CD4-positive, alpha-beta memory T cell (primary cell): ENCODE measurements around the gene NMNAT3. TPM values are rescaled to one million over a fixed set of nuclear protein-coding genes. Genes with fewer than 3 reads are reported as not detected.

Experiments
- CTCF ChIA-PET: fragments of 350-600 bp; sonication (Branson Sonifier 250); formaldehyde crosslinking; loops from one replicate; lab custom pipeline; 2021; ENCODE audit warnings: inconsistent platforms; ENCODE audit not compliant: partially characterized antibody; lab: Charles Lee
- POLR2A ChIA-PET: fragments of 350-600 bp; sonication (Branson Sonifier 250); formaldehyde crosslinking; loops from one replicate; lab custom pipeline; 2021; ENCODE audit not compliant: partially characterized antibody; lab: Charles Lee
- DNase-seq, 5 donors: peaks; one replicate each; pipeline versions ENCODE4 v3.0.0 to v3.0.0-alpha.2; 2020 to 2022; ENCODE audit warnings: mixed read lengths in 1 of 5
- H3K27ac ChIP-seq: one replicate; pipeline ENCODE4 v1.7.0; 2013; ENCODE audit warnings: low read depth, low read length
- H3K27me3 ChIP-seq: 2 replicates; pipeline ENCODE4 v1.7.0; 2013; ENCODE audit warnings: mild to moderate bottlenecking, low read length, moderate library complexity; ENCODE audit not compliant: insufficient read depth
- H3K36me3 ChIP-seq: 2 replicates; pipeline ENCODE4 v1.7.0; 2013; ENCODE audit warnings: mild to moderate bottlenecking, low read length, moderate library complexity; ENCODE audit not compliant: insufficient read depth
- H3K4me1 ChIP-seq: 2 replicates; pipeline ENCODE4 v1.7.0; 2013; ENCODE audit warnings: mild to moderate bottlenecking, low read length, moderate library complexity; ENCODE audit not compliant: insufficient read depth
- H3K4me3 ChIP-seq, 2 donors: one replicate each; pipeline ENCODE4 v1.7.0; 2013; ENCODE audit warnings: low read length in 2 of 2, mild to moderate bottlenecking in 1 of 2
- H3K9me3 ChIP-seq, 2 donors: one replicate each; pipeline ENCODE4 v1.7.0; 2013; ENCODE audit warnings: low read length in 2 of 2, control low read depth in 1 of 2; ENCODE audit not compliant: control insufficient read depth in 1 of 2
- H3K27ac Mint-ChIP-seq, 7 donors: one replicate each; pipeline ENCODE4 v1.8.0; 2020 to 2021; ENCODE audit warnings: mixed read lengths in 7 of 7, mild to moderate bottlenecking in 6 of 7, inconsistent platforms in 3 of 7, moderate library complexity in 3 of 7
- H3K27me3 Mint-ChIP-seq, 2 donors: one replicate each; pipeline ENCODE4 v1.8.0; 2020 to 2021; ENCODE audit warnings: mixed read lengths in 2 of 2
- H3K36me3 Mint-ChIP-seq, 2 donors: one replicate each; pipeline ENCODE4 v1.8.0; 2020 to 2021; ENCODE audit warnings: mixed read lengths in 2 of 2, inconsistent platforms in 1 of 2, mild to moderate bottlenecking in 1 of 2
- H3K4me1 Mint-ChIP-seq, 4 donors: one replicate each; pipeline ENCODE4 v1.8.0; 2020 to 2021; ENCODE audit warnings: mixed read lengths in 4 of 4, mild to moderate bottlenecking in 1 of 4
- H3K4me3 Mint-ChIP-seq, 8 donors: one replicate each; pipeline ENCODE4 v1.8.0; 2020 to 2021; ENCODE audit warnings: mixed read lengths in 8 of 8, mild to moderate bottlenecking in 7 of 8, moderate library complexity in 6 of 8, inconsistent platforms in 3 of 8
- H3K9me3 Mint-ChIP-seq, 8 donors: one replicate each; pipeline ENCODE4 v1.8.0; 2020 to 2021; ENCODE audit warnings: mixed read lengths in 8 of 8, mild to moderate bottlenecking in 5 of 8, inconsistent platforms in 3 of 8, moderate library complexity in 1 of 8
- intact Hi-C: fragments of 100-400 bp; cut with micrococcal nuclease; formaldehyde crosslinking; loops from one replicate; pipeline ENCODE4 v1.15.1; 2023
- polyA plus RNA-seq, 2 donors: library from polyadenylated mRNA; unstranded; fragments of 300-500 nt; fragmentation: Illumina TruSeq; gene quantifications; one replicate each; pipeline ENCODE4 v1.2.3, GENCODE V29; 2021
- total RNA-seq, 2 experiments: library from RNA; stranded (reverse); gene quantifications; one replicate each; pipeline ENCODE4 v1.2.3, GENCODE V29; 2021

Gene NMNAT3
- total and polyA plus RNA-seq, 4 experiments from 2014 or later = 1.6 to 4.0 (median 2.2) TPM

GRCh38 chr3:139705631-139706030 lies 27.9 kb upstream of the NMNAT3 start:
- no peaks in the 10 kb centered on the region for H3K36me3 ChIP-seq
- CTCF ChIA-PET = no interaction called here
- Mint-ChIP-seq H3K36me3 (no peaks in the 10 kb centered on the region), H3K4me1 (no peaks in the 10 kb centered on the region), H3K27ac (no peak overlapping the region), H3K27me3 (peaks cover 2 to 4% of the 10 kb centered on the region in 2 donors), H3K4me3 (no peak overlapping the region), H3K9me3 (peaks cover 0 to 2% (median 0%) of the 10 kb centered on the region in 8 donors)
- H3K9me3 ChIP-seq = no peaks in the 10 kb centered on the region
- intact Hi-C loops = no loop called here
- no peak for DNase-seq
- no peaks in the 10 kb centered on the region for H3K27me3 ChIP-seq
- H3K27ac ChIP-seq = no peak overlapping the region
- POLR2A ChIA-PET = no interaction called here
- no peaks in the 10 kb centered on the region for H3K4me1 ChIP-seq
- H3K4me3 ChIP-seq = no peak overlapping the region

GRCh38 chr3:139696314-139696604 lies 18.5 kb upstream of the NMNAT3 start:
- H3K4me3 Mint-ChIP-seq = no peak overlapping the region
- H3K36me3 ChIP-seq = no peaks in the 10 kb centered on the region
- no peaks in the 10 kb centered on the region for H3K36me3 Mint-ChIP-seq
- H3K27ac Mint-ChIP-seq = no peak overlapping the region
- H3K9me3 Mint-ChIP-seq = no peaks in the 10 kb centered on the region
- POLR2A ChIA-PET = no interaction called here
- no peaks in the 10 kb centered on the region for H3K4me1 ChIP-seq
- DNase-seq = no peak
- H3K9me3 ChIP-seq = no peaks in the 10 kb centered on the region
- intact Hi-C loops = no loop called here
- no peaks in the 10 kb centered on the region for H3K4me1 Mint-ChIP-seq
- H3K27me3 Mint-ChIP-seq = peaks cover 1 to 4% of the 10 kb centered on the region in 2 donors
- H3K4me3 ChIP-seq = no peak overlapping the region
- no peak overlapping the region for H3K27ac ChIP-seq
- CTCF ChIA-PET = no interaction called here
- no peaks in the 10 kb centered on the region for H3K27me3 ChIP-seq

GRCh38 chr3:139695426-139696313 lies 17.9 kb upstream of the NMNAT3 start:
- Histone ChIP-seq H3K27me3 (no peaks in the 10 kb centered on the region), H3K4me3 (no peak overlapping the region), H3K4me1 (no peaks in the 10 kb centered on the region), H3K27ac (no peak overlapping the region), H3K36me3 (no peaks in the 10 kb centered on the region), H3K9me3 (no peaks in the 10 kb centered on the region)
- H3K4me3 Mint-ChIP-seq = no peak overlapping the region
- intact Hi-C loops = no loop called here
- ChIA-PET POLR2A (no interaction called here), CTCF (no interaction called here)
- H3K9me3 Mint-ChIP-seq = no peaks in the 10 kb centered on the region
- no peak overlapping the region for H3K27ac Mint-ChIP-seq
- no peaks in the 10 kb centered on the region for H3K36me3 Mint-ChIP-seq
- no peak for DNase-seq
- no peaks in the 10 kb centered on the region for H3K4me1 Mint-ChIP-seq
- H3K27me3 Mint-ChIP-seq = peaks cover 1 to 4% of the 10 kb centered on the region in 2 donors

GRCh38 chr3:139695007-139695406 lies 17.2 kb upstream of the NMNAT3 start:
- CTCF ChIA-PET = no interaction called here
- no peak overlapping the region for H3K27ac ChIP-seq
- intact Hi-C loops = no loop called here
- H3K27me3 Mint-ChIP-seq = peaks cover 0 to 4% of the 10 kb centered on the region in 2 donors
- no peaks in the 10 kb centered on the region for H3K27me3 ChIP-seq
- no peak overlapping the region for H3K4me3 ChIP-seq
- H3K27ac Mint-ChIP-seq = no peak overlapping the region
- no peaks in the 10 kb centered on the region for H3K36me3 ChIP-seq
- no peaks in the 10 kb centered on the region for H3K9me3 Mint-ChIP-seq
- POLR2A ChIA-PET = no interaction called here
- H3K4me3 Mint-ChIP-seq = no peak overlapping the region
- DNase-seq = no peak
- H3K9me3 ChIP-seq = no peaks in the 10 kb centered on the region
- no peaks in the 10 kb centered on the region for H3K4me1 ChIP-seq
- no peaks in the 10 kb centered on the region for H3K4me1 Mint-ChIP-seq
- H3K36me3 Mint-ChIP-seq = no peaks in the 10 kb centered on the region

- Histone ChIP-seq H3K36me3 (no peaks in the 10 kb centered on the region), H3K9me3 (no peaks in the 10 kb centered on the region), H3K27me3 (no peaks in the 10 kb centered on the region), H3K27ac (no peak overlapping the region), H3K4me1 (no peaks in the 10 kb centered on the region), H3K4me3 (no peak overlapping the region)
- Mint-ChIP-seq H3K4me3 (no peak overlapping the region), H3K4me1 (no peaks in the 10 kb centered on the region), H3K27me3 (peaks cover 0 to 4% of the 10 kb centered on the region in 2 donors), H3K27ac (no peak overlapping the region), H3K9me3 (no peaks in the 10 kb centered on the region), H3K36me3 (no peaks in the 10 kb centered on the region)
- ChIA-PET CTCF (interaction anchor here (0.9 kb wide), 1 partner anchor 9 kb away, joined by 4 read pairs; no protein-coding TSS in a partner anchor), POLR2A (no interaction called here)
- DNase-seq = no peak
- intact Hi-C loops = no loop called here
Observed at GRCh38 chr3:139694542-139694941, 16.8 kb upstream of the NMNAT3 start.

GRCh38 chr3:139691619-139692018 lies 13.8 kb upstream of the NMNAT3 start:
- Histone ChIP-seq H3K4me3 (no peak overlapping the region), H3K4me1 (no peaks in the 10 kb centered on the region), H3K36me3 (no peaks in the 10 kb centered on the region), H3K27me3 (no peaks in the 10 kb centered on the region), H3K9me3 (no peaks in the 10 kb centered on the region), H3K27ac (no peak overlapping the region)
- intact Hi-C loops = no loop called here
- Mint-ChIP-seq H3K36me3 (no peaks in the 10 kb centered on the region), H3K27me3 (peaks cover 6 to 10% of the 10 kb centered on the region in 2 donors), H3K9me3 (no peaks in the 10 kb centered on the region), H3K4me1 (no peaks in the 10 kb centered on the region), H3K4me3 (no peak overlapping the region), H3K27ac (no peak overlapping the region)
- ChIA-PET POLR2A (no interaction called here), CTCF (no interaction called here)
- DNase-seq = no peak

- H3K36me3 Mint-ChIP-seq = no peaks in the 10 kb centered on the region
- CTCF ChIA-PET = no interaction called here
Observed at GRCh38 chr3:139689708-139690228, 12.0 kb upstream of the NMNAT3 start.

More at GRCh38 chr3:139689708-139690228, 12.0 kb upstream of the NMNAT3 start:
- POLR2A ChIA-PET = no interaction called here
- Mint-ChIP-seq H3K9me3 (no peaks in the 10 kb centered on the region), H3K27ac (no peak overlapping the region), H3K27me3 (peaks cover 6 to 10% of the 10 kb centered on the region in 2 donors), H3K4me3 (no peak overlapping the region), H3K4me1 (no peaks in the 10 kb centered on the region)
- intact Hi-C loops = no loop called here
- no peak for DNase-seq
- Histone ChIP-seq H3K36me3 (no peaks in the 10 kb centered on the region), H3K9me3 (no peaks in the 10 kb centered on the region), H3K4me3 (no peak overlapping the region), H3K4me1 (no peaks in the 10 kb centered on the region), H3K27me3 (no peaks in the 10 kb centered on the region), H3K27ac (no peak overlapping the region)
